GM23338 (cell line): Measurements from ENCODE around the gene LTBP4. TPM values are rescaled to one million over a fixed set of nuclear protein-coding genes. Genes with fewer than 3 reads are reported as not detected.
"Not testable (repeated sequence)": the region's sequence is repeated elsewhere in the genome, so short reads cannot be mapped to it uniquely, and the experiment has no call there.

Source experiments
- ATAC-seq: fragments of 200-7000 bp; cut with Tn5 transposase; 3 replicates; pipeline ENCODE4 v1.9.1; 2020
- DNase-seq: peaks from one replicate; pipeline ENCODE4 v3.0.0-alpha.2; 2015; ENCODE audit warnings: low spot score
- H2AFZ ChIP-seq: fragments of 200-600 bp; sonication (generic); 2 replicates; pipeline ENCODE4 v1.8.0; 2016; ENCODE audit warnings: antibody characterized with exemption, mild to moderate bottlenecking, moderate library complexity
- H3F3A ChIP-seq: fragments of 200-600 bp; sonication (generic); replicated peaks from 2 replicates; pipeline ENCODE4 v1.8.0; 2017; ENCODE audit warnings: antibody characterized with exemption, mixed run types, low read depth
- H3K27ac ChIP-seq: fragments of 200-600 bp; sonication (generic); 2 replicates; pipeline ENCODE4 v1.6.1; 2016; ENCODE audit warnings: low read depth
- H3K27me3 ChIP-seq: fragments of 200-600 bp; sonication (generic); 2 replicates; pipeline ENCODE4 v1.8.0; 2016; ENCODE audit warnings: mild to moderate bottlenecking, mixed run types, moderate library complexity; ENCODE audit not compliant: insufficient read depth
- H3K36me3 ChIP-seq: fragments of 200-600 bp; sonication (generic); 2 replicates; pipeline ENCODE4 v1.8.0; 2016; ENCODE audit warnings: mild to moderate bottlenecking; ENCODE audit not compliant: insufficient read depth
- H3K4me1 ChIP-seq: fragments of 200-600 bp; sonication (generic); 2 replicates; pipeline ENCODE4 v1.8.0; 2016; ENCODE audit warnings: mild to moderate bottlenecking, moderate library complexity; ENCODE audit not compliant: insufficient read depth
- H3K4me2 ChIP-seq: fragments of 200-600 bp; sonication (generic); 2 replicates; pipeline ENCODE4 v1.7.1; 2017; ENCODE audit warnings: mixed run types
- H3K4me3 ChIP-seq: fragments of 200-600 bp; sonication (generic); 2 replicates; pipeline ENCODE4 v1.6.1; 2016; ENCODE audit warnings: mixed run types
- H3K79me2 ChIP-seq: fragments of 200-600 bp; sonication (generic); replicated peaks from 2 replicates; pipeline ENCODE4 v1.8.0; 2017; ENCODE audit warnings: mild to moderate bottlenecking; ENCODE audit not compliant: insufficient read depth
- H3K9me2 ChIP-seq: fragments of 200-600 bp; sonication (generic); 2 replicates; pipeline ENCODE4 v1.8.0; 2017; ENCODE audit not compliant: insufficient read depth
- H4K20me1 ChIP-seq: fragments of 200-600 bp; sonication (generic); replicated peaks from 2 replicates; pipeline ENCODE4 v1.8.0; 2017; ENCODE audit warnings: mild to moderate bottlenecking; ENCODE audit not compliant: insufficient read depth
- H3K27ac Mint-ChIP-seq: 2 replicates; pipeline ENCODE4 v1.8.0; 2020; ENCODE audit warnings: inconsistent platforms, mild to moderate bottlenecking, moderate library complexity, mixed read lengths
- H3K27me3 Mint-ChIP-seq: 3 replicates; pipeline ENCODE4 v1.8.0; 2022; ENCODE audit warnings: low read depth, mild to moderate bottlenecking, moderate library complexity, mixed read lengths, inconsistent platforms; ENCODE audit not compliant: insufficient read depth, poor library complexity
- H3K36me3 Mint-ChIP-seq: 3 replicates; pipeline ENCODE4 v1.8.0; 2021; ENCODE audit warnings: low read depth, mild to moderate bottlenecking, inconsistent platforms, moderate library complexity, mixed read lengths
- H3K4me1 Mint-ChIP-seq: 3 replicates; pipeline ENCODE4 v1.8.0; 2020; ENCODE audit warnings: mild to moderate bottlenecking, inconsistent platforms, mixed read lengths
- H3K4me3 Mint-ChIP-seq: 3 replicates; pipeline ENCODE4 v1.8.0; 2021; ENCODE audit warnings: moderate library complexity, mild to moderate bottlenecking, inconsistent platforms, mixed read lengths
- H3K9me3 Mint-ChIP-seq: 3 replicates; pipeline ENCODE4 v1.8.0; 2020; ENCODE audit warnings: moderate library complexity, mild to moderate bottlenecking, inconsistent platforms, mixed read lengths
- EZH2 ChIP-seq: fragments of 200-600 bp; sonication (generic); IDR thresholded peaks from one replicate; pipeline ENCODE4 v1.8.0; 2017; ENCODE audit warnings: antibody characterized with exemption, mild to moderate bottlenecking, low read depth; ENCODE audit not compliant: unreplicated experiment
- EZH2phosphoT487 ChIP-seq: fragments of 200-600 bp; sonication (generic); IDR thresholded peaks from one replicate; pipeline ENCODE4 v1.8.1; 2018; ENCODE audit warnings: antibody characterized with exemption; ENCODE audit not compliant: unreplicated experiment
- JUNB ChIP-seq: IDR thresholded peaks from one replicate; pipeline ENCODE4 v1.6.1; 2016; ENCODE audit warnings: antibody characterized with exemption; ENCODE audit not compliant: unreplicated experiment
- NANOG ChIP-seq: IDR thresholded peaks from 2 replicates; pipeline ENCODE4 v1.6.1; 2016; ENCODE audit warnings: antibody characterized with exemption, borderline replicate concordance
- polyA plus RNA-seq: library from polyadenylated mRNA; unstranded; fragments of >200 nt; fragmentation: Nextera tagmentation; extraction: Ambion mirVana; gene quantifications from 2 replicates; pipeline ENCODE4 v1.2.1, GENCODE V29; 2016
- total RNA-seq: library from RNA; depleted of rRNA; stranded (reverse); fragments of >200 nt; shearing (Covaris generic); gene quantifications from 2 replicates; pipeline ENCODE4 v1.2.3, GENCODE V29; 2014
- TF ChIP-seq, protein P1 (sequence below): IDR thresholded peaks from one replicate; pipeline ENCODE4 v1.6.1; 2018; ENCODE audit warnings: antibody characterized with exemption; ENCODE audit not compliant: unreplicated experiment
- TF ChIP-seq, protein P2 (sequence below): fragments of 250-450 bp; sonication (Bioruptor Pico); IDR thresholded peaks from 2 replicates; pipeline ENCODE4 v1.5.0; 2020; ENCODE audit warnings: mild to moderate bottlenecking, moderate library complexity
- TF ChIP-seq, protein P3 (sequence below), 2 experiments: fragments of 200-600 bp in 1 of 2; sonication (generic) in 1 of 2; conservative IDR thresholded peaks; 2 replicates each; pipeline versions ENCODE4 v1.5.1 to v1.6.1; 2016 to 2017; ENCODE audit warnings: antibody characterized with exemption in 2 of 2, low read depth in 2 of 2, mild to moderate bottlenecking in 2 of 2, moderate library complexity in 1 of 2

The LTBP4 gene
- total and polyA plus RNA-seq, 2 experiments from 2014 or later = 50.3 to 65.0 TPM

DNA sequence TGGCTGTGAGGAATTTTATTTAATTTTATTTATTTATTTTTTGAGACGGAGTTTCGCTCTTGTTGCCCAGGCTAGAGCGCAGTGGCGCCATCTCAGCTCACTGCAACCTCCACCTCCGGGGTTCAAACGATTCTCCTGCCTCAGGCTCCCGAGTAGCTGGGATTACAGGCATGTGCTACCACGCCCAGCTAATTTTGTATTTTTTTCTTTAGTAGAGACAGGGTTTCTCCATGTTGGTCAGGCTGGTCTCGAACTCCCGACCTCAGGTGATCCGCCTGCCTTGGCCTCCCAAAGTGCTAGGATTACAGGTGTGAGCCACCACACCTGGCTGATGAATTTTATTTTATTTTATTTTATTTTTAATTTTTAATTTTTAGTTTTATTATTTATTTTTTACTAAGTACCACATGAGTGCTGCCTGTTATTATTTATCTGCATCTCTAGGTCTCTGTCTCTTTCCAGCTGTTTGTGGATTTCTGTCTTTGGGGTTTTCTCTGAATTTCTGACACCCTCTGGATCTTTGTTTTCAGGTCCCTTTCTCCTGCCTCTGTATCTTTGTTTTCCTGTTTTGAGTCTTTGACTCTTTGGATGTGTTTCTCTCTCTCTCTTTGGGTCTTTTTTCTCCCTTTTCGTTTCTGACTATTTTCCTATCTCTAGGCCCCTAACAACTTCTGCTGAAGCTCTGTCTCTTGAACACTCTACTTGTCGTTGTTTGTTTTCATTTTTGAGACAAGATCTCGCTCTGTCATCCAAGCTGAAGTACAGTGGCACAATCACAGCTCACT is 23.4 kb downstream of the LTBP4 start:
- H3K9me3 Mint-ChIP-seq, ATAC-seq, H3K27ac Mint-ChIP-seq, H3K4me2 ChIP-seq, DNase-seq, H3K79me2 ChIP-seq, H3K4me3 ChIP-seq, H3K9me2 ChIP-seq, H3K4me3 Mint-ChIP-seq, H3K27me3 ChIP-seq, H3F3A ChIP-seq, H2AFZ ChIP-seq, H3K36me3 ChIP-seq, H4K20me1 ChIP-seq: not testable (repeated sequence)
- Histone ChIP-seq H3K27ac (peak overlapping the region; percentile 74; the same call in 1 of the 2 replicates), H3K4me1 (peaks cover 11% of the 10 kb centered on the region)
- Mint-ChIP-seq H3K4me1 (peaks cover 16% of the 10 kb centered on the region), H3K36me3 (peaks cover 47% of the 10 kb centered on the region), H3K27me3 (peaks cover 22% of the 10 kb centered on the region)

DNA sequence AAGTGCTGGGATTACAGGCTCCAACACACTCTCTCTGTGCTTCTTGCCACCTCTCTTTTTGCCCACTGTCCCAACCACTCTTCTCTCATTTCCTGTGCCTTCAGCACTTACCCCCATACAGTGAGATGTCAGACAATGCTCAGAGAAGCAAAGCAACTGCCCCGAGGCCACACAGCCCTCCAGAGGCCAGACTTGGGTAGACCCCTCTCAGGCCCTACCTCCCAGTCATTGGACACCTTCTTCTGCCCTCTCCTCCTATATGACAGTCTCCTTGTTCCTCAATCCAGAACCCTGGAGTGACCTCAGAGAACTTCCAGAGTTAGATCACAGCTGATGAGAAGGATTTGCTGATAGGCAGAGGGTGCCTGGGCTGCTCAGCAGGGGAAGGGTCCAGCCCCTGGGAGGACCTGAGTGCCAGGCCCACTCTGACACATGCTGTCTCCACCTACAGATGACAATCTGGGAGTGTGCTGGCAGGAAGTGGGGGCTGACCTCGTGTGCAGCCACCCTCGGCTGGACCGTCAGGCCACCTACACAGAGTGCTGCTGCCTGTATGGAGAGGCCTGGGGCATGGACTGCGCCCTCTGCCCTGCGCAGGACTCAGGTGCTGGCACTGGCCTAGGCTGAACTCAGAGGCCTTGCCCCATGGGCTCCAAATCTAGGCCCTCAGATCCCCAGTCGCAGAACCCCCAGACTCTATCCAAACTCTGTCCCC is 24.4 kb downstream of the LTBP4 start:
- ATAC-seq (no peak), DNase-seq (no peak)
- H3K27ac Mint-ChIP-seq = no peak overlapping the region
- H4K20me1 ChIP-seq = peaks cover 2% of the 10 kb centered on the region; the same call in 1 of the 2 replicates
- no peak overlapping the region for H3K27ac ChIP-seq
- H3K4me3 Mint-ChIP-seq = no peak overlapping the region
- H3K4me2 ChIP-seq = no peak overlapping the region
- H2AFZ ChIP-seq = no peak overlapping the region
- peaks cover 48% of the 10 kb centered on the region for H3K36me3 Mint-ChIP-seq
- peaks cover 22% of the 10 kb centered on the region for H3K4me1 Mint-ChIP-seq
- H3K9me3 Mint-ChIP-seq = no peaks in the 10 kb centered on the region; the same call in 2 of the 3 replicates
- peaks cover 21% of the 10 kb centered on the region for H3K27me3 Mint-ChIP-seq
- no peaks in the 10 kb centered on the region for H3K79me2 ChIP-seq
- H3K4me1 ChIP-seq = peaks cover 11% of the 10 kb centered on the region
- H3F3A ChIP-seq = peaks cover 9% of the 10 kb centered on the region; the same call in 1 of the 2 replicates
- H3K4me3 ChIP-seq = no peak overlapping the region
- peaks cover 4% of the 10 kb centered on the region; the same call in 1 of the 2 replicates for H3K36me3 ChIP-seq
- H3K27me3 ChIP-seq = no peaks in the 10 kb centered on the region
- H3K9me2 ChIP-seq = no peaks in the 10 kb centered on the region
- TF ChIP-seq EZH2phosphoT487 = no peak
- TF ChIP-seq, protein P1, sequence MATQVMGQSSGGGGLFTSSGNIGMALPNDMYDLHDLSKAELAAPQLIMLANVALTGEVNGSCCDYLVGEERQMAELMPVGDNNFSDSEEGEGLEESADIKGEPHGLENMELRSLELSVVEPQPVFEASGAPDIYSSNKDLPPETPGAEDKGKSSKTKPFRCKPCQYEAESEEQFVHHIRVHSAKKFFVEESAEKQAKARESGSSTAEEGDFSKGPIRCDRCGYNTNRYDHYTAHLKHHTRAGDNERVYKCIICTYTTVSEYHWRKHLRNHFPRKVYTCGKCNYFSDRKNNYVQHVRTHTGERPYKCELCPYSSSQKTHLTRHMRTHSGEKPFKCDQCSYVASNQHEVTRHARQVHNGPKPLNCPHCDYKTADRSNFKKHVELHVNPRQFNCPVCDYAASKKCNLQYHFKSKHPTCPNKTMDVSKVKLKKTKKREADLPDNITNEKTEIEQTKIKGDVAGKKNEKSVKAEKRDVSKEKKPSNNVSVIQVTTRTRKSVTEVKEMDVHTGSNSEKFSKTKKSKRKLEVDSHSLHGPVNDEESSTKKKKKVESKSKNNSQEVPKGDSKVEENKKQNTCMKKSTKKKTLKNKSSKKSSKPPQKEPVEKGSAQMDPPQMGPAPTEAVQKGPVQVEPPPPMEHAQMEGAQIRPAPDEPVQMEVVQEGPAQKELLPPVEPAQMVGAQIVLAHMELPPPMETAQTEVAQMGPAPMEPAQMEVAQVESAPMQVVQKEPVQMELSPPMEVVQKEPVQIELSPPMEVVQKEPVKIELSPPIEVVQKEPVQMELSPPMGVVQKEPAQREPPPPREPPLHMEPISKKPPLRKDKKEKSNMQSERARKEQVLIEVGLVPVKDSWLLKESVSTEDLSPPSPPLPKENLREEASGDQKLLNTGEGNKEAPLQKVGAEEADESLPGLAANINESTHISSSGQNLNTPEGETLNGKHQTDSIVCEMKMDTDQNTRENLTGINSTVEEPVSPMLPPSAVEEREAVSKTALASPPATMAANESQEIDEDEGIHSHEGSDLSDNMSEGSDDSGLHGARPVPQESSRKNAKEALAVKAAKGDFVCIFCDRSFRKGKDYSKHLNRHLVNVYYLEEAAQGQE = no peak
- TF ChIP-seq, protein P2, sequence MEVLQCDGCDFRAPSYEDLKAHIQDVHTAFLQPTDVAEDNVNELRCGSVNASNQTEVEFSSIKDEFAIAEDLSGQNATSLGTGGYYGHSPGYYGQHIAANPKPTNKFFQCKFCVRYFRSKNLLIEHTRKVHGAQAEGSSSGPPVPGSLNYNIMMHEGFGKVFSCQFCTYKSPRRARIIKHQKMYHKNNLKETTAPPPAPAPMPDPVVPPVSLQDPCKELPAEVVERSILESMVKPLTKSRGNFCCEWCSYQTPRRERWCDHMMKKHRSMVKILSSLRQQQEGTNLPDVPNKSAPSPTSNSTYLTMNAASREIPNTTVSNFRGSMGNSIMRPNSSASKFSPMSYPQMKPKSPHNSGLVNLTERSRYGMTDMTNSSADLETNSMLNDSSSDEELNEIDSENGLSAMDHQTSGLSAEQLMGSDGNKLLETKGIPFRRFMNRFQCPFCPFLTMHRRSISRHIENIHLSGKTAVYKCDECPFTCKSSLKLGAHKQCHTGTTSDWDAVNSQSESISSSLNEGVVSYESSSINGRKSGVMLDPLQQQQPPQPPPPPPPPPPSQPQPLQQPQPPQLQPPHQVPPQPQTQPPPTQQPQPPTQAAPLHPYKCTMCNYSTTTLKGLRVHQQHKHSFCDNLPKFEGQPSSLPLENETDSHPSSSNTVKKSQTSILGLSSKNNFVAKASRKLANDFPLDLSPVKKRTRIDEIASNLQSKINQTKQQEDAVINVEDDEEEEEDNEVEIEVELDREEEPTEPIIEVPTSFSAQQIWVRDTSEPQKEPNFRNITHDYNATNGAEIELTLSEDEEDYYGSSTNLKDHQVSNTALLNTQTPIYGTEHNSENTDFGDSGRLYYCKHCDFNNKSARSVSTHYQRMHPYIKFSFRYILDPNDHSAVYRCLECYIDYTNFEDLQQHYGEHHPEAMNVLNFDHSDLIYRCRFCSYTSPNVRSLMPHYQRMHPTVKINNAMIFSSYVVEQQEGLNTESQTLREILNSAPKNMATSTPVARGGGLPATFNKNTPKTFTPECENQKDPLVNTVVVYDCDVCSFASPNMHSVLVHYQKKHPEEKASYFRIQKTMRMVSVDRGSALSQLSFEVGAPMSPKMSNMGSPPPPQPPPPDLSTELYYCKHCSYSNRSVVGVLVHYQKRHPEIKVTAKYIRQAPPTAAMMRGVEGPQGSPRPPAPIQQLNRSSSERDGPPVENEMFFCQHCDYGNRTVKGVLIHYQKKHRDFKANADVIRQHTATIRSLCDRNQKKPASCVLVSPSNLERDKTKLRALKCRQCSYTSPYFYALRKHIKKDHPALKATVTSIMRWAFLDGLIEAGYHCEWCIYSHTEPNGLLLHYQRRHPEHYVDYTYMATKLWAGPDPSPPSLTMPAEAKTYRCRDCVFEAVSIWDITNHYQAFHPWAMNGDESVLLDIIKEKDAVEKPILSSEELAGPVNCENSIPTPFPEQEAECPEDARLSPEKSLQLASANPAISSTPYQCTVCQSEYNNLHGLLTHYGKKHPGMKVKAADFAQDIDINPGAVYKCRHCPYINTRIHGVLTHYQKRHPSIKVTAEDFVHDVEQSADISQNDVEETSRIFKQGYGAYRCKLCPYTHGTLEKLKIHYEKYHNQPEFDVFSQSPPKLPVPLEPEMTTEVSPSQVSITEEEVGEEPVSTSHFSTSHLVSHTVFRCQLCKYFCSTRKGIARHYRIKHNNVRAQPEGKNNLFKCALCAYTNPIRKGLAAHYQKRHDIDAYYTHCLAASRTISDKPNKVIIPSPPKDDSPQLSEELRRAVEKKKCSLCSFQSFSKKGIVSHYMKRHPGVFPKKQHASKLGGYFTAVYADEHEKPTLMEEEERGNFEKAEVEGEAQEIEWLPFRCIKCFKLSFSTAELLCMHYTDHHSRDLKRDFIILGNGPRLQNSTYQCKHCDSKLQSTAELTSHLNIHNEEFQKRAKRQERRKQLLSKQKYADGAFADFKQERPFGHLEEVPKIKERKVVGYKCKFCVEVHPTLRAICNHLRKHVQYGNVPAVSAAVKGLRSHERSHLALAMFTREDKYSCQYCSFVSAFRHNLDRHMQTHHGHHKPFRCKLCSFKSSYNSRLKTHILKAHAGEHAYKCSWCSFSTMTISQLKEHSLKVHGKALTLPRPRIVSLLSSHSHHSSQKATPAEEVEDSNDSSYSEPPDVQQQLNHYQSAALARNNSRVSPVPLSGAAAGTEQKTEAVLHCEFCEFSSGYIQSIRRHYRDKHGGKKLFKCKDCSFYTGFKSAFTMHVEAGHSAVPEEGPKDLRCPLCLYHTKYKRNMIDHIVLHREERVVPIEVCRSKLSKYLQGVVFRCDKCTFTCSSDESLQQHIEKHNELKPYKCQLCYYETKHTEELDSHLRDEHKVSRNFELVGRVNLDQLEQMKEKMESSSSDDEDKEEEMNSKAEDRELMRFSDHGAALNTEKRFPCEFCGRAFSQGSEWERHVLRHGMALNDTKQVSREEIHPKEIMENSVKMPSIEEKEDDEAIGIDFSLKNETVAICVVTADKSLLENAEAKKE (CRISPR knock-in tag) = no peak
- TF ChIP-seq, protein P3, sequence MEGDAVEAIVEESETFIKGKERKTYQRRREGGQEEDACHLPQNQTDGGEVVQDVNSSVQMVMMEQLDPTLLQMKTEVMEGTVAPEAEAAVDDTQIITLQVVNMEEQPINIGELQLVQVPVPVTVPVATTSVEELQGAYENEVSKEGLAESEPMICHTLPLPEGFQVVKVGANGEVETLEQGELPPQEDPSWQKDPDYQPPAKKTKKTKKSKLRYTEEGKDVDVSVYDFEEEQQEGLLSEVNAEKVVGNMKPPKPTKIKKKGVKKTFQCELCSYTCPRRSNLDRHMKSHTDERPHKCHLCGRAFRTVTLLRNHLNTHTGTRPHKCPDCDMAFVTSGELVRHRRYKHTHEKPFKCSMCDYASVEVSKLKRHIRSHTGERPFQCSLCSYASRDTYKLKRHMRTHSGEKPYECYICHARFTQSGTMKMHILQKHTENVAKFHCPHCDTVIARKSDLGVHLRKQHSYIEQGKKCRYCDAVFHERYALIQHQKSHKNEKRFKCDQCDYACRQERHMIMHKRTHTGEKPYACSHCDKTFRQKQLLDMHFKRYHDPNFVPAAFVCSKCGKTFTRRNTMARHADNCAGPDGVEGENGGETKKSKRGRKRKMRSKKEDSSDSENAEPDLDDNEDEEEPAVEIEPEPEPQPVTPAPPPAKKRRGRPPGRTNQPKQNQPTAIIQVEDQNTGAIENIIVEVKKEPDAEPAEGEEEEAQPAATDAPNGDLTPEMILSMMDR (conservative IDR thresholded peaks at IDR 0.05; ENCODE audit: low read depth in 2 of 2) = no peak
- no peak for TF ChIP-seq NANOG
- TF ChIP-seq EZH2 = no peak
- no peak for TF ChIP-seq JUNB
